ENCODE data around the gene NMNAT2.

GRCh38 chr1:183308719-183309118, 109.5 kb downstream of the NMNAT2 start:
- TF ChIP-seq PATZ1 (CRISPR knock-in tag; IDR thresholded peaks at IDR 0.05; ENCODE audit: borderline replicate concordance) (no peak), ISL1 (CRISPR knock-in tag; IDR thresholded peaks at IDR 0.05) (no peak), ZFP3 (CRISPR knock-in tag; IDR thresholded peaks at IDR 0.05) (no peak), GLIS3 (CRISPR knock-in tag; IDR thresholded peaks at IDR 0.05) (no peak), BACH2 (CRISPR knock-in tag; IDR thresholded peaks at IDR 0.05; ENCODE audit: borderline replicate concordance) (no peak), RARB (CRISPR knock-in tag; IDR thresholded peaks at IDR 0.05) (no peak), ZNF565 (CRISPR knock-in tag; conservative IDR thresholded peaks at IDR 0.05; ENCODE audit: low read depth) (no peak)
- TF ChIP-seq, protein P1, sequence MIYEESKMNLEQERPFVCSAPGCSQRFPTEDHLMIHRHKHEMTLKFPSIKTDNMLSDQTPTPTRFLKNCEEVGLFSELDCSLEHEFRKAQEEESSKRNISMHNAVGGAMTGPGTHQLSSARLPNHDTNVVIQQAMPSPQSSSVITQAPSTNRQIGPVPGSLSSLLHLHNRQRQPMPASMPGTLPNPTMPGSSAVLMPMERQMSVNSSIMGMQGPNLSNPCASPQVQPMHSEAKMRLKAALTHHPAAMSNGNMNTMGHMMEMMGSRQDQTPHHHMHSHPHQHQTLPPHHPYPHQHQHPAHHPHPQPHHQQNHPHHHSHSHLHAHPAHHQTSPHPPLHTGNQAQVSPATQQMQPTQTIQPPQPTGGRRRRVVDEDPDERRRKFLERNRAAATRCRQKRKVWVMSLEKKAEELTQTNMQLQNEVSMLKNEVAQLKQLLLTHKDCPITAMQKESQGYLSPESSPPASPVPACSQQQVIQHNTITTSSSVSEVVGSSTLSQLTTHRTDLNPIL (CRISPR knock-in tag; IDR thresholded peaks at IDR 0.05; ENCODE audit: low read depth), result no peak
- TF ChIP-seq, protein P2, sequence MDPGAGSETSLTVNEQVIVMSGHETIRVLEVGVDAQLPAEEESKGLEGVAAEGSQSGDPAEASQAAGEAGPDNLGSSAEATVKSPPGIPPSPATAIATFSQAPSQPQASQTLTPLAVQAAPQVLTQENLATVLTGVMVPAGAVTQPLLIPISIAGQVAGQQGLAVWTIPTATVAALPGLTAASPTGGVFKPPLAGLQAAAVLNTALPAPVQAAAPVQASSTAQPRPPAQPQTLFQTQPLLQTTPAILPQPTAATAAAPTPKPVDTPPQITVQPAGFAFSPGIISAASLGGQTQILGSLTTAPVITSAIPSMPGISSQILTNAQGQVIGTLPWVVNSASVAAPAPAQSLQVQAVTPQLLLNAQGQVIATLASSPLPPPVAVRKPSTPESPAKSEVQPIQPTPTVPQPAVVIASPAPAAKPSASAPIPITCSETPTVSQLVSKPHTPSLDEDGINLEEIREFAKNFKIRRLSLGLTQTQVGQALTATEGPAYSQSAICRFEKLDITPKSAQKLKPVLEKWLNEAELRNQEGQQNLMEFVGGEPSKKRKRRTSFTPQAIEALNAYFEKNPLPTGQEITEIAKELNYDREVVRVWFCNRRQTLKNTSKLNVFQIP (CRISPR knock-in tag; IDR thresholded peaks at IDR 0.05; ENCODE audit: borderline replicate concordance, low read depth), result no peak

All from SK-N-SH treated with all-trans-retinoic acid at 6 μM for 48 hours (cell line).